ENCODE data around the gene ABCC1. TPM values are rescaled to one million over a fixed set of nuclear protein-coding genes. Genes with fewer than 3 reads are reported as not detected.
"Not testable (repeated sequence)": the region's sequence is repeated elsewhere in the genome, so short reads cannot be mapped to it uniquely, and the experiment has no call there.

Gene ABCC1
- total and polyA plus RNA-seq, 2 of the 4 experiments (the other 2 are of a cell fraction) = 39.4 to 66.0 TPM

GRCh38 chr16:16151315-16151714 lies 201.9 kb downstream of the ABCC1 start:
- Histone ChIP-seq H2BK5ac (ENCODE audit: low read depth, low read length, poor library complexity, severe bottlenecking) (no peak overlapping the region), H2BK15ac (ENCODE audit: low read depth, low read length) (no peak overlapping the region), H3K9me1 (ENCODE audit: insufficient read depth, low read length) (peaks cover 13% of the 10 kb centered on the region; the same call in 1 of the 2 replicates), H3K56ac (ENCODE audit: extremely low read depth, insufficient read depth, low read length) (no peak overlapping the region), H3K14ac (replicated peaks; ENCODE audit: low read depth, low read length) (no peak overlapping the region), H3K79me1 (ENCODE audit: low read depth in 1 of 2, low read length in 2 of 2) (peaks cover 5 to 27% of the 10 kb centered on the region in 2 experiments; a peak in 2 of 4 replicates), H3K4me2 (ENCODE audit: low read depth, low read length) (no peak overlapping the region), H2AFZ (replicated peaks; ENCODE audit: low read length, poor library complexity) (no peak overlapping the region), H3K23ac (ENCODE audit: low read depth, low read length) (no peak overlapping the region), H3K27me3 (ENCODE audit: control insufficient read depth, insufficient read depth, low read length) (no peaks in the 10 kb centered on the region), H2BK120ac (ENCODE audit: low read depth, low read length) (no peak overlapping the region), H2AK9ac (replicated peaks; ENCODE audit: low read depth, low read length, poor library complexity) (no peak overlapping the region), H4K8ac (ENCODE audit: low read depth in 2 of 2, low read length in 2 of 2) (no peak overlapping the region), H3K4me1 (ENCODE audit: control insufficient read depth, insufficient read depth, low read length) (peaks cover 11% of the 10 kb centered on the region), H3K27ac (ENCODE audit: insufficient read depth, low read length) (no peak overlapping the region), H4K91ac (ENCODE audit: insufficient read depth, low read depth, low read length) (no peak overlapping the region), H3K36me3 (ENCODE audit: control insufficient read depth, insufficient read depth, low read length) (peaks cover 17% of the 10 kb centered on the region), H2AK5ac (ENCODE audit: low read depth, low read length) (no peak overlapping the region), H4K5ac (ENCODE audit: low read depth, low read length) (no peak overlapping the region), H4K20me1 (ENCODE audit: insufficient read depth, low read length) (peaks cover 44% of the 10 kb centered on the region), H2BK20ac (ENCODE audit: low read depth, low read length) (no peak overlapping the region), H3K4ac (ENCODE audit: low read depth, low read length) (no peak overlapping the region), H3K9ac (ENCODE audit: low read depth, low read length) (no peak overlapping the region), H3K9me3 (ENCODE audit: control insufficient read depth, insufficient read depth, low read length) (no peaks in the 10 kb centered on the region), H3K4me3 (ENCODE audit: insufficient read depth, low read depth, low read length) (no peak overlapping the region), H3K18ac (ENCODE audit: low read depth, low read length) (no peak overlapping the region)
- intact Hi-C loops (cut with micrococcal nuclease) (no loop called here), in situ Hi-C loops (cut with MboI; ENCODE audit: low sequenced_read_pairs) (no loop called here), dilution Hi-C loops (cut with HindIII; ENCODE audit: low sequenced_read_pairs, unreplicated experiment) (no loop called here)
- ATAC-seq (ENCODE audit: low read depth) (no peak), DNase-seq (peak; percentile 65)
- no peak for TF ChIP-seq SMC3 (IDR thresholded peaks at IDR 0.05; ENCODE audit: low read depth, low read length)
- TF ChIP-seq, protein P1, sequence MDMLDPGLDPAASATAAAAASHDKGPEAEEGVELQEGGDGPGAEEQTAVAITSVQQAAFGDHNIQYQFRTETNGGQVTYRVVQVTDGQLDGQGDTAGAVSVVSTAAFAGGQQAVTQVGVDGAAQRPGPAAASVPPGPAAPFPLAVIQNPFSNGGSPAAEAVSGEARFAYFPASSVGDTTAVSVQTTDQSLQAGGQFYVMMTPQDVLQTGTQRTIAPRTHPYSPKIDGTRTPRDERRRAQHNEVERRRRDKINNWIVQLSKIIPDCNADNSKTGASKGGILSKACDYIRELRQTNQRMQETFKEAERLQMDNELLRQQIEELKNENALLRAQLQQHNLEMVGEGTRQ (IDR thresholded peaks at IDR 0.05; ENCODE audit: low read depth, low read length) = peak; percentile 51
- ChIA-PET POLR2A (ENCODE audit: unreplicated experiment) (no interaction called here), CTCF (interaction anchor here (0.7 kb wide), 1 partner anchor 11 kb away, joined by 3 read pairs; no protein-coding TSS in a partner anchor)
- no TSS peak for BruUV-seq (replicated peaks)
- 34% methylated on average over 2 of the region's 8 CpGs; no CpG with 5 or more reads in 1 of the 2 experiments for WGBS, 2 experiments (ENCODE audit: extremely low coverage in 2 of 2, insufficient read length in 1 of 2)

DNA sequence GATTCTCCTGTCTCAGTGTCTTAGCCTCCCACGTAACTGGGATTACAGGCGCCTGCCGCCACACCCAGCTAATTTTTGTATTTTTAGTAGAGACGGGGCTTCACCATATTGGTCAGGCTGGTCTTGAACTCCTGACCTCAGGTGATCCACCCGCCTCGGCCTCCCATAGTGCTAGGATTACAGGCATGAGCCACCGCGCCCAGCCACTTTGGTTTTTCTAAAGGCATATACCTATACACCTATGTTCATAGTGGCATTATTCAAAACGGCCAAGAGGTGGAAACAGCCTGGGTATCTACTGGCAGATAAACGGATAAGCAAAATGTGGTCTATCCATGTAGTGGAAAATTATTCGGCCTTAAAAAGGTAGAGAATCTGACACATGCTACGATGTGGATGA lies 203.6 kb downstream of the ABCC1 start:
- H2AFZ ChIP-seq (replicated peaks; ENCODE audit: low read length, poor library complexity); DNase-seq; H2BK5ac ChIP-seq (ENCODE audit: low read depth, low read length, poor library complexity, severe bottlenecking); ATAC-seq (ENCODE audit: low read depth); H3K27me3 ChIP-seq (ENCODE audit: control insufficient read depth, insufficient read depth, low read length); dilution Hi-C loops (cut with HindIII; ENCODE audit: low sequenced_read_pairs, unreplicated experiment); H3K56ac ChIP-seq (ENCODE audit: extremely low read depth, insufficient read depth, low read length); H2BK120ac ChIP-seq (ENCODE audit: low read depth, low read length); H3K14ac ChIP-seq (replicated peaks; ENCODE audit: low read depth, low read length); H3K9ac ChIP-seq (ENCODE audit: low read depth, low read length); CTCF ChIA-PET; H2BK20ac ChIP-seq (ENCODE audit: low read depth, low read length); H3K9me1 ChIP-seq (ENCODE audit: insufficient read depth, low read length); H3K9me3 ChIP-seq (ENCODE audit: control insufficient read depth, insufficient read depth, low read length); H3K18ac ChIP-seq (ENCODE audit: low read depth, low read length); in situ Hi-C loops (cut with MboI; ENCODE audit: low sequenced_read_pairs); H2AK9ac ChIP-seq (replicated peaks; ENCODE audit: low read depth, low read length, poor library complexity); H3K4me3 ChIP-seq (ENCODE audit: insufficient read depth, low read depth, low read length); intact Hi-C loops (cut with micrococcal nuclease); H4K8ac ChIP-seq (ENCODE audit: low read depth in 2 of 2, low read length in 2 of 2); H2BK15ac ChIP-seq (ENCODE audit: low read depth, low read length); POLR2A ChIA-PET (ENCODE audit: unreplicated experiment); H4K91ac ChIP-seq (ENCODE audit: insufficient read depth, low read depth, low read length); H3K36me3 ChIP-seq (ENCODE audit: control insufficient read depth, insufficient read depth, low read length); H4K5ac ChIP-seq (ENCODE audit: low read depth, low read length); H2AK5ac ChIP-seq (ENCODE audit: low read depth, low read length); H3K27ac ChIP-seq (ENCODE audit: insufficient read depth, low read length); BruUV-seq (replicated peaks); H3K4me2 ChIP-seq (ENCODE audit: low read depth, low read length); H3K23ac ChIP-seq (ENCODE audit: low read depth, low read length); H3K4ac ChIP-seq (ENCODE audit: low read depth, low read length): not testable (repeated sequence)
- H3K79me1 ChIP-seq (ENCODE audit: low read depth in 1 of 2, low read length in 2 of 2) = peaks cover 0 to 13% of the 10 kb centered on the region in 2 experiments; a peak in 2 of 4 replicates
- WGBS, 2 experiments (ENCODE audit: extremely low coverage in 2 of 2, insufficient read length in 1 of 2) = 91% methylated on average over 3 of the region's 12 CpGs; no CpG with 5 or more reads in 1 of the 2 experiments
- H4K20me1 ChIP-seq (ENCODE audit: insufficient read depth, low read length) = peaks cover 30% of the 10 kb centered on the region
- peaks cover 11% of the 10 kb centered on the region for H3K4me1 ChIP-seq (ENCODE audit: control insufficient read depth, insufficient read depth, low read length)

Data from IMR-90 (cell line).